GM12873 (cell line): Measurements from ENCODE around the gene DCLK1.

Source experiments
- TF ChIP-seq, protein P1 (sequence below): IDR thresholded peaks from 2 replicates; pipeline ENCODE4 v1.5.1; 2012; ENCODE audit warnings: low read depth, mild to moderate bottlenecking, moderate library complexity, low read length, control low read depth; ENCODE audit not compliant: insufficient read depth; ENCODE audit errors: missing control alignments

Gene DCLK1

DNA sequence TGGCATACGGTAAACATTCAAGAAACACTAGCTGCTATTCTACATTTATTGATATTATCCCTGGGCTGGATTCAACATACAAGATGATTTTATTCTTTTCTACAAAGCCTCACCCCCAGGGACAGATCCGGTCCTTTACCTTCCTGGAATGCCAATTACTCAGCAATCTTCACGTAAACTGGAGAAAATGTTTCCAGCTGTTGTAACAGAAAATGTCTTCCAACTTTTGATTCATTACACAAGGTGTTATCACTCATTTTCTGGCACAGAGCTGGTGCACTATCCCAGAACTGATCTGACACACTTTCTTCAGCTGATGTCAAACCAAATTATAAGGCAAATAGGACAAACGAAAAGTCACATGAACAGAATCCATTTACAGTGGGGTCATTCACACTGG lies 33.1 kb downstream of the DCLK1 start:
- TF ChIP-seq, protein P1, sequence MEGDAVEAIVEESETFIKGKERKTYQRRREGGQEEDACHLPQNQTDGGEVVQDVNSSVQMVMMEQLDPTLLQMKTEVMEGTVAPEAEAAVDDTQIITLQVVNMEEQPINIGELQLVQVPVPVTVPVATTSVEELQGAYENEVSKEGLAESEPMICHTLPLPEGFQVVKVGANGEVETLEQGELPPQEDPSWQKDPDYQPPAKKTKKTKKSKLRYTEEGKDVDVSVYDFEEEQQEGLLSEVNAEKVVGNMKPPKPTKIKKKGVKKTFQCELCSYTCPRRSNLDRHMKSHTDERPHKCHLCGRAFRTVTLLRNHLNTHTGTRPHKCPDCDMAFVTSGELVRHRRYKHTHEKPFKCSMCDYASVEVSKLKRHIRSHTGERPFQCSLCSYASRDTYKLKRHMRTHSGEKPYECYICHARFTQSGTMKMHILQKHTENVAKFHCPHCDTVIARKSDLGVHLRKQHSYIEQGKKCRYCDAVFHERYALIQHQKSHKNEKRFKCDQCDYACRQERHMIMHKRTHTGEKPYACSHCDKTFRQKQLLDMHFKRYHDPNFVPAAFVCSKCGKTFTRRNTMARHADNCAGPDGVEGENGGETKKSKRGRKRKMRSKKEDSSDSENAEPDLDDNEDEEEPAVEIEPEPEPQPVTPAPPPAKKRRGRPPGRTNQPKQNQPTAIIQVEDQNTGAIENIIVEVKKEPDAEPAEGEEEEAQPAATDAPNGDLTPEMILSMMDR = no peak

GRCh38 chr13:36096461-36097416 lies 34.4 kb downstream of the DCLK1 start:
- TF ChIP-seq, protein P1 = no peak

DNA sequence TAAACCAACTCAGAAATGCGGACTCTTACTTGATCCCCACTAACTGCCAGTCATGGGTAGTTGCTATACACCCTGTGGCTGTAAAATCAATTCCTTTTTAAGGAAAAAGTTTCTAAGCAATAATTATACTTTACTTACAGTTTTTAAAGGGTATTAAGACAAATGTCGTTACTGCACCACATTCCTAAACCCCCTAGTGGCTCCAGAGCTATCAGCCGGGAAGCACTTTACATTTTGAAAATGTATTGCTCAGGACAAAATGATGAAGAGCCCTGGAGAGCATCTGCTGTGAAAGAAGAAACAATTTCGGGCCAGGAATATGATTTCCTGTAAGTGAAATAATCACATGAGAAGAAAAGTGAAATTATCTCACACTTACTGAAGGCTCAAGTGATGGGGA lies 36.7 kb downstream of the DCLK1 start:
- TF ChIP-seq, protein P1 = no peak

DNA sequence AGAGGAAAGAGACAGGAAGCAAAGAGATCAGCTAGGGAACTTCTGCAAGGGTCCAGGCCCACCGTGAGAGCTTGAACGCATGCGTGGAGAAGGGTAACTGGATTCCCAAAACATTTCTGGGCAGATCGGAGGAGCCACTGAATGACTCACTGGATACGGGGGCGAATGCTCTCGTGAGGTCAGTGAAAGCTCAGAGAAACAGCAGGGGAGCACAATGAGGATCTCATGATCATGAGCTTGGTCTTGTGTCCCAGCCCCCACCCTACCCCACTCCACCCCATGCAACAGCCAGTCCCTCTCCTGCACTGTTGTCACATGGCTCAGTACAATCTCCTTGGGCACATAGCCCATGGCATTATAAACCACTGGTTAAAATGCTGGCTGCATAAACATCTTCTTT lies 40.6 kb downstream of the DCLK1 start:
- TF ChIP-seq, protein P1 = no peak

DNA sequence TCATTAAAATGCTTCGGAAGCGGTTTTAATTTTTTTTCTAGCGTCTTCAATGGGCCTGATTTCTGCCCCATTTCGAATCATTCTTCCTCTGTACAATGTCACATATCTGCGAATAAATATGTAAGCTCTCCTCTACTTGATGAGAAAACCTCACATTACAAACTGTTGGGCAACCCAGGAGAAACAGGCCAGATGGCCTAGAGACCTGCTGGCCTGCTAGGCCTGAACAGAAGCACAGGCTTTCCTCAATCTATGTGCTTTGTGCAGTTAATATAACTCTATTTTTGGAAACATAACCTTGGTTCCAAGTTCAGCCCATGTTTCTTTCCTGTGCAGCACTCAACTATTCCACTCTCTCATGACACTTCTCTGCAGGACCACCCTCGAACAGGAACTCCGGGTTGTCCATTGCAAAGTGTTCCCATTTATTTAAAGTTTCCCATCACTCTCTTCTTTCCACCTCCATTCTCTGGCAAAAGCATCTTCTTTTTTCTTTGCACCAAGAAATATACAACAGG lies 42.0 kb downstream of the DCLK1 start:
- TF ChIP-seq, protein P1 = no peak

- TF ChIP-seq, protein P1 = no peak
These were observed 42.7 kb downstream of the DCLK1 start for GRCh38 chr13:36088463-36088862.

DNA sequence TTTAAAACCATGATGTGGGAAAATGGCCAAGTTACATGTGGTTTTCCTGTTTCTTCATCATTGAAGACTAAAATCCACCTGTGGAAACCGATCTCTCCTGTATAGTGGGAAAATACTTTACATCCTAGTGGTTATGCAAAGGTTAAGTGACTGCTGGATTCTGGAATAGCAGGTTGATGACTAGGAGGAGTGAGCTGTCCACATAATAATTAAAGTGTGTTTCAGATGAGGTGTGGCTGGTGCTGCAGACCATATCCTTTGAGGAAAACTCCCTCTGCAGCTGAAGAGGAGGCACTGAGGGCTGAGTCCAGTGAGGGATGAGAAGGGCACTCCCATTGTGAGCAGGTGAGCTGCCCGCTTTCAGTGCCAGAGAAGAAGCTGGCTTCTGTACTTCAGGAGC lies 43.2 kb downstream of the DCLK1 start:
- TF ChIP-seq, protein P1 = no peak
